ENCODE results near the gene WDR13. TPM values are rescaled to one million over a fixed set of nuclear protein-coding genes. Genes with fewer than 3 reads are reported as not detected.

WDR13 gene
- total RNA-seq, 2 experiments from 2014 or later, result 40.3 to 55.6 TPM

DNA sequence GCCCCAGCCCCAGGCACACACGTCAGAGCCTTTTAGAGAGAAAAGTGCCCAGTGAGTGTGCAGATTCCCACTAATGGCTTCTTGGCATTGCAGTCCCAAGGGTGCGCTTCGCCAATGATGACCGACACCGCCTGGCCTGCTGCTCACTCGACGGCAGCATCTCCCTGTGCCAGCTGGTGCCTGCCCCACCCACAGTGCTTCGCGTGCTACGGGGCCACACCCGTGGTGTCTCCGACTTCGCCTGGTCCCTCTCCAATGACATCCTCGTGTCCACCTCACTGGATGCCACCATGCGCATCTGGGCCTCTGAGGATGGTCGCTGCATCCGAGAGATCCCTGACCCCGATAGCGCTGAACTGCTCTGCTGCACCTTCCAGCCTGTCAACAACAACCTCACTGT, 2.9 kb downstream of the WDR13 start:
- intact Hi-C loops (cut with micrococcal nuclease; ENCODE audit: unreplicated experiment), result no loop called here
- H3K27ac ChIP-seq (ENCODE audit: low read depth, low read length, poor library complexity, severe bottlenecking), result no peak overlapping the region
- H2AFZ ChIP-seq (ENCODE audit: low read length), result no peak overlapping the region
- BruUV-seq (replicated peaks), result no TSS peak
- H3K36me3 ChIP-seq (ENCODE audit: insufficient read depth, low read length), result peaks cover 17% of the 10 kb centered on the region; the same call in 1 of the 2 replicates
- no peaks in the 10 kb centered on the region for H3K9me3 ChIP-seq (ENCODE audit: low read length)
- ChIA-PET POLR2A (no interaction called here), CTCF (ENCODE audit: unreplicated experiment) (no interaction called here)
- TF ChIP-seq, protein P1, sequence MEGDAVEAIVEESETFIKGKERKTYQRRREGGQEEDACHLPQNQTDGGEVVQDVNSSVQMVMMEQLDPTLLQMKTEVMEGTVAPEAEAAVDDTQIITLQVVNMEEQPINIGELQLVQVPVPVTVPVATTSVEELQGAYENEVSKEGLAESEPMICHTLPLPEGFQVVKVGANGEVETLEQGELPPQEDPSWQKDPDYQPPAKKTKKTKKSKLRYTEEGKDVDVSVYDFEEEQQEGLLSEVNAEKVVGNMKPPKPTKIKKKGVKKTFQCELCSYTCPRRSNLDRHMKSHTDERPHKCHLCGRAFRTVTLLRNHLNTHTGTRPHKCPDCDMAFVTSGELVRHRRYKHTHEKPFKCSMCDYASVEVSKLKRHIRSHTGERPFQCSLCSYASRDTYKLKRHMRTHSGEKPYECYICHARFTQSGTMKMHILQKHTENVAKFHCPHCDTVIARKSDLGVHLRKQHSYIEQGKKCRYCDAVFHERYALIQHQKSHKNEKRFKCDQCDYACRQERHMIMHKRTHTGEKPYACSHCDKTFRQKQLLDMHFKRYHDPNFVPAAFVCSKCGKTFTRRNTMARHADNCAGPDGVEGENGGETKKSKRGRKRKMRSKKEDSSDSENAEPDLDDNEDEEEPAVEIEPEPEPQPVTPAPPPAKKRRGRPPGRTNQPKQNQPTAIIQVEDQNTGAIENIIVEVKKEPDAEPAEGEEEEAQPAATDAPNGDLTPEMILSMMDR (conservative IDR thresholded peaks at IDR 0.05; ENCODE audit: low read length), result no peak
- no peak for TF ChIP-seq EZH2phosphoT487 (IDR thresholded peaks at IDR 0.05; ENCODE audit: borderline replicate concordance, low read depth, low read length)
- no peak for DNase-seq (ENCODE audit: low spot score)
- no peak overlapping the region for H3K4me2 ChIP-seq (ENCODE audit: low read length)
- H3K4me1 ChIP-seq (ENCODE audit: insufficient read depth, low read length, poor library complexity, severe bottlenecking), result peaks cover 22% of the 10 kb centered on the region
- no peaks in the 10 kb centered on the region for H3K79me2 ChIP-seq (ENCODE audit: insufficient read depth, low read depth, low read length)
- H4K20me1 ChIP-seq (ENCODE audit: insufficient read depth, low read length), result no peaks in the 10 kb centered on the region
- no peaks in the 10 kb centered on the region for H3K9me2 ChIP-seq (ENCODE audit: insufficient read depth, low read length)
- H3K4me3 ChIP-seq (ENCODE audit: low read depth, low read length, poor library complexity, severe bottlenecking), result no peak overlapping the region

DNA sequence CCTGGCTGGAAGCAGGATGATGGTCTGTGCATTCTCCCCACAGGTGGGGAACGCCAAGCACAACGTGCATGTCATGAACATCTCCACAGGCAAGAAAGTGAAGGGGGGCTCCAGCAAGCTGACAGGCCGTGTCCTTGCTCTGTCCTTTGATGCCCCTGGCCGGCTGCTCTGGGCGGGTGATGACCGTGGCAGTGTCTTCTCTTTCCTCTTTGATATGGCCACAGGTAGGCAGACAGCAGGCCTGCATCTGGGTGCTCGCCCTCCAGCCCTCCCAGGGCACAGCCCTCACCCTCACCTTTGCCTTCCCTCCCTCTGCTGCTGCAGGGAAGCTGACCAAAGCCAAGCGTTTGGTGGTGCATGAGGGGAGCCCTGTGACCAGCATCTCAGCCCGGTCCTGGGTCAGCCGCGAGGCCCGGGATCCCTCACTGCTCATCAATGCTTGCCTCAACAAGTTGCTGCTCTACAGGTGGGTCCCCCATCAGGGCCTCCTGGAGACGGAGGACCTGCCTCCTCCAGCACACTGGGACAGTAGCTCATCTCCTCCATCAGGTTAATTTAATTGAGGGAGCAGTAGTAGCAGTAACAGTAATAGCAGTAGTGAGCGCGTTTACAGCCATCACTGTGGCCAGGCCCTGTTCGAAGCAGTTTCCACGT, 4.6 kb downstream of the WDR13 start:
- peaks cover 8% of the 10 kb centered on the region for H3K4me1 ChIP-seq (ENCODE audit: insufficient read depth, low read length, poor library complexity, severe bottlenecking)
- no peaks in the 10 kb centered on the region for H3K79me2 ChIP-seq (ENCODE audit: insufficient read depth, low read depth, low read length)
- no peak for DNase-seq (ENCODE audit: low spot score)
- no peak overlapping the region for H3K4me3 ChIP-seq (ENCODE audit: low read depth, low read length, poor library complexity, severe bottlenecking)
- ChIA-PET CTCF (ENCODE audit: unreplicated experiment) (no interaction called here), POLR2A (no interaction called here)
- intact Hi-C loops (cut with micrococcal nuclease; ENCODE audit: unreplicated experiment), result no loop called here
- no peaks in the 10 kb centered on the region for H3K9me3 ChIP-seq (ENCODE audit: low read length)
- H3K36me3 ChIP-seq (ENCODE audit: insufficient read depth, low read length), result peaks cover 17% of the 10 kb centered on the region; the same call in 1 of the 2 replicates
- no peak overlapping the region for H2AFZ ChIP-seq (ENCODE audit: low read length)
- H3K9me2 ChIP-seq (ENCODE audit: insufficient read depth, low read length), result no peaks in the 10 kb centered on the region
- H4K20me1 ChIP-seq (ENCODE audit: insufficient read depth, low read length), result no peaks in the 10 kb centered on the region
- H3K4me2 ChIP-seq (ENCODE audit: low read length), result no peak overlapping the region
- BruUV-seq (replicated peaks), result no TSS peak
- H3K27ac ChIP-seq (ENCODE audit: low read depth, low read length, poor library complexity, severe bottlenecking), result no peak overlapping the region
- TF ChIP-seq EZH2phosphoT487 (IDR thresholded peaks at IDR 0.05; ENCODE audit: borderline replicate concordance, low read depth, low read length), result no peak
- TF ChIP-seq, protein P1 (conservative IDR thresholded peaks at IDR 0.05; ENCODE audit: low read length), result no peak

DNA sequence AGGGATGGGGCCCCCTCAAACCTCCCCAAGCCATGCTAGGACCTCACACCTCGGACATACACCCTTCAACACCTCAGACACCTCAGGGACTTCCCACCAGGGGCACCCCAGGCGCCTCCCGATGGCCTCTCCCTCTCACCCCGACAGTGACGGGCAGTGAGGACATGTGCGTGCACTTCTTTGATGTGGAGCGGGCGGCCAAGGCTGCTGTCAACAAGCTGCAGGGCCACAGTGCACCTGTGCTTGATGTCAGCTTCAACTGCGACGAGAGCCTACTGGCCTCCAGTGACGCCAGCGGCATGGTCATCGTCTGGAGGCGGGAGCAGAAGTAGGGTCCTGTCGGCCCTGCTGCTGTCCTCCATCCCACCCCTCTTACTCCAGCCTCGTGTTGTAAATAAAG, 7.4 kb downstream of the WDR13 start:
- no peaks in the 10 kb centered on the region for H3K4me1 ChIP-seq (ENCODE audit: insufficient read depth, low read length, poor library complexity, severe bottlenecking)
- BruUV-seq (replicated peaks), result no TSS peak
- no peak overlapping the region for H2AFZ ChIP-seq (ENCODE audit: low read length)
- H3K79me2 ChIP-seq (ENCODE audit: insufficient read depth, low read depth, low read length), result no peaks in the 10 kb centered on the region
- no peak overlapping the region for H3K27ac ChIP-seq (ENCODE audit: low read depth, low read length, poor library complexity, severe bottlenecking)
- H3K9me3 ChIP-seq (ENCODE audit: low read length), result no peaks in the 10 kb centered on the region
- no peak for DNase-seq (ENCODE audit: low spot score)
- peaks cover 7% of the 10 kb centered on the region; the same call in 1 of the 2 replicates for H3K36me3 ChIP-seq (ENCODE audit: insufficient read depth, low read length)
- ChIA-PET POLR2A (no interaction called here), CTCF (ENCODE audit: unreplicated experiment) (no interaction called here)
- no peaks in the 10 kb centered on the region for H3K9me2 ChIP-seq (ENCODE audit: insufficient read depth, low read length)
- no peak overlapping the region for H3K4me3 ChIP-seq (ENCODE audit: low read depth, low read length, poor library complexity, severe bottlenecking)
- H4K20me1 ChIP-seq (ENCODE audit: insufficient read depth, low read length), result no peaks in the 10 kb centered on the region
- H3K4me2 ChIP-seq (ENCODE audit: low read length), result no peak overlapping the region
- TF ChIP-seq, protein P1 (conservative IDR thresholded peaks at IDR 0.05; ENCODE audit: low read length), result no peak
- no peak for TF ChIP-seq EZH2phosphoT487 (IDR thresholded peaks at IDR 0.05; ENCODE audit: borderline replicate concordance, low read depth, low read length)
- intact Hi-C loops (cut with micrococcal nuclease; ENCODE audit: unreplicated experiment), result no loop called here

Data from OCI-LY7 (cell line).